ENCODE results near the gene SPATA19.

The SPATA19 gene

DNA sequence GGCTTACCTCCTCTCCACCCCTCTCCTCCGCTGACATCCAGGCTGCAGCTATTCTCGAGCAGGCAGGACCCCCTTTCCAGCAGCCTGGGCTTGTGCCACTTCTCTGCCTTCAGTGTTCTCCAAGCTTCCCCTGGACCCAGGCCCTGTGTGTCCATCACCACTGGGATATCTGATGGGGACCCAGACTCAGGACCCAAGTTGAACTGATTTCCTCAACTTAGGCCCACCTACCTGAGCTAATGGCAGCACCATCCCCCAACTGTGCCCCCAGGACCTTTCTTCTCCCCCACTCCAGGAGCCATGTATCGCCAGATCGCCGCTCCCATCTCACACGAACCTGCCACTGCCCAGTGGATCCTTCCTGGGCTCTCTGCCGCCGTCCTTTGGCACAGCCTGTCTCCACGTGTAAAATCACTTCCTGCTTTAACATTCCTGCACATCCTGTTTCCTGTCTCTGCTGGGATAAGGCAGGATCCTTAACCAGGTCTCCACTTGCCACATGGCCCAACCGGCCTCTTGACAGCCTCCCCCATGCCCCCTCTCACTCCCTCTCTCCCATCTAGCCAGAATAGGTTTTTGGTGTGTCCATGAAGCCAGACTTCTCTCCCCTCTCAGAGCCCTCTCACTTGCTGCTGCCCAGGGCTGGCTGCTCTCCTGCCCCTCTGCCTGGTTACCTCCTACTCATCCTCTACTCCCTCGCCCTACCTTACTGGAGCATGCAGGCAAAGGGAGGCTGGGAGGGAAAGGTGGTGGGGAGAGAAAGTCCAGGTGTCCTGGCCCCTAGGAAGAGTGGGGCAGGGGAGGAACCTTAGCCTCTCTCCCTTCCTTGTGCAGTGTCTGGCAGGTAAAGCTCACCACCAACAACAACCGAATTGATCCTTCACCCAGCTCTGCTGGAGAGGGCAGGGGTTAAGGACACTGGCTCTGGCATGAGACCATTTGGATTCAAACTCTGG is 9.4 kb downstream of the SPATA19 start:
- no peak for DNase-seq

DNA sequence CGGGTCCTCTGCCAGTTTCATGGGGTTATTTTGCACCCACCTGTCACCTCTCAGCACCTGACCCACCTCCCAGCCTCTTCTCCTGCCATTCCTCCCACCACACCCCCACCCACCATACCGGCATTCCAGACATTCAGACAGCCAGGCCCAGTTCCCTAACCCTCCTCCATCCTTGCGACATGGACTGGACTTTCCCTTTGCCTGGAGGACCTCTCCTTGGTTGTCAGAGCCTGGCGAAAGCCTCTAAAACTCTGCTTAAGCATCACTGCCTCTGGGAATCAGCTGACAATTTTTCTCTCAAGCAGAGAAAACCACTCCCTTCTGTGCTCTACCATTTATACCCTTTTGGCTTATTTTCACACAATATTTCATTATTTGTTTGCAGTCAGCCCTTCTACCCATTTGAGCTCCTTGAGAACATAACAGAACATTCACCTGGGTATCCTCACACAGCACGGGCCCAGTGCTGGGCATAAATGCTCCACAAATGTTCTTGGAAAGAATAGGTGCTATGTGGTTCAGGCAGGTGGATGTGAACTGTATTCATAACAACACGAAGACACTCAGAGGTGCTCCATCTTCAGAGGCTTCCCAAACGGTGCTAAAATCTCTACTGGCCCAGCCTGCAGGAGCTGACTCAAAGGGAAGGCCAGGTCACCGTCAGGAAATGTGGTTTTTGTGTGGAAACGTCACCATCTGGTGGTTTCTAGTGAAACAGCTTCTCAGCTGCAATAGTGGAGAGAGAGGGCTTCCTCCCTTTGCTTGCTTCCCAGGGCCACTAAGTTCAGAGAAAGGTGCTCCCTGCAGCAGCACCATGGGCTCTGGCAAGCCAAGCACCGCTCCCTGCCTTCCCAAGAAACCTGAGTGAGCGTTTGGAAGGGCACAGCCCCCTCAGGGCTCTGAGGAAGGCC is 10.4 kb downstream of the SPATA19 start:
- peak; percentile 77 for DNase-seq

DNA sequence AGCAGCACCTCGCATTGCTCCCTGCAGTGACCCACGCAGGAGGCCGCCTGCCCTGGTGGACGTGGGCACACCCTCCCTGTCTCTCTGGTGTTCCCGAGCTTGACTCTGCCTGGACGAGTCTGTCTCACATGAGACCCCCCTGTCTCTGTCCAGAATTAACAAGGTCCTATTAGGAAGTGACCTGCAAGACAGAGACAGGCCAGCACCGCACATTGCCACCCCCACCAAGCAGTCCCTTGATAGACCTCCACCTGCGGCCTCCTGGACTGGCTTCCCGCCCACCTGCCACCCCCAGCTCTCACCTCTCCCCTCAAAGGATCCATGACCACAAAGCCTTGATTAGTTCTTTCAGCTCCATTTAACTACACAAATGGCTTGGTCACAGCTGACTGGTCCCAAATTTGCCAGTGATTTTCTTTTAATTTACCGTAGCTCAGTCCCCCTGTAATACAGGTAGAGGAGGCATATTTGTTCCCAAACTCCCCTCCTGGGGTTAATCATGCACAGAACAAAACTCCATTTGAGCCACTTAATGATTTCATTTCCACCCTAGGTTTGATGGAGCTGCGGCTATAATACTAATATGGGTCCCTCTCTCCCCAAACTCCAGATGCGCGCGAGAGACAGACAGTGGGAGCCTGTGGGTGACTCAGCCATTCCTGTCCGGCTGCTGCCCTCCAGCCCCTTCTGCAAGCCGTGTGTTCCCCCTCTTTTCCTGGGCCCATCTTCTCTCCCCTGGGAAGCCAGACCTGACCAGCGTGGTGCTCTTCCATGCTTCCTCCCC is 11.2 kb downstream of the SPATA19 start:
- DNase-seq, result no peak

DNA sequence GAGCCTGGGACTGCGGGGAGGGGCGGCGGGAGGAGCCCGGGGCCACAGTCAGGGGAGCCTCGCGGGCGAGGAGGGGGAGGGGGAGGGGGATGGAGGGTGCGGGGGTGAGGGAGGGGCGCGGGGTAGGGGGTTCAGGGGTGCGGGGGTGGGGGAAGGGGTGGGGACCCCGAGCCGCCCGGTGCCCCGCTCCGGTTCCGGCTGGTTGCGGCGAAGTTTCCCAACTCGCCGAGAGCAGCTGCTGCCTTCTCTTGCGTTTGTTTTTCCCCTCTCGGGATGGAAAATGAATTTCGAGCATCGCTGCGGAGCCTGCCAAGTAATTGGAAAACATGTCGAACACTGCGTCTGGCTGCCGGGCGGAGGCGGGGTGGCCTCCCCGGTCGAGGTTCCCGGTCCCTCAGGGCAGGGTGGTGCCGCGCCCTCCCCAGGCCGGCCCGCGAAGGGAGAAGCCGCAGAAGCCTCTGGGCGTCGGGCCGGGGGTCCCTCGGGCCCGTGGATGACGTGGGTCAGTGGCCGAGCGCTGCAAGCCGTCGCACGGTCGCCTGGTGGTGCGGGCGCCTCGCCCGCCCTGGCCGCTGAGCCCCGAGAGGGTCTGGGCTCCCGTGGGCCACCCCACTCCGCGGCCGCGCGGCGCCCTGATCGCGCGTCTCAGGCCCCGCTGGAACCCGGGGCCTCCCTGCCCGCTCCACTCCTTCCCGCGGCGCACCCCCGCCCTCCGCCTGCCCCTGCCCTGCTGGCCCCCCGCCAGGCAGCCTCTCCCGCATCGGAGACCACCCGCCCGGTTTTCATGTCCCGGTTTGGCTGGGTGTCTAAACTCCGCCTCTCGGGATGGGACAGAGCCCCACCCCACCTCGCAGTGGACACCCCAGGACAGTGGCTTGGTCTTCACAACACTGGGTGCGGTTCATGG is 12.1 kb downstream of the SPATA19 start:
- peak; percentile 65 for DNase-seq

DNA sequence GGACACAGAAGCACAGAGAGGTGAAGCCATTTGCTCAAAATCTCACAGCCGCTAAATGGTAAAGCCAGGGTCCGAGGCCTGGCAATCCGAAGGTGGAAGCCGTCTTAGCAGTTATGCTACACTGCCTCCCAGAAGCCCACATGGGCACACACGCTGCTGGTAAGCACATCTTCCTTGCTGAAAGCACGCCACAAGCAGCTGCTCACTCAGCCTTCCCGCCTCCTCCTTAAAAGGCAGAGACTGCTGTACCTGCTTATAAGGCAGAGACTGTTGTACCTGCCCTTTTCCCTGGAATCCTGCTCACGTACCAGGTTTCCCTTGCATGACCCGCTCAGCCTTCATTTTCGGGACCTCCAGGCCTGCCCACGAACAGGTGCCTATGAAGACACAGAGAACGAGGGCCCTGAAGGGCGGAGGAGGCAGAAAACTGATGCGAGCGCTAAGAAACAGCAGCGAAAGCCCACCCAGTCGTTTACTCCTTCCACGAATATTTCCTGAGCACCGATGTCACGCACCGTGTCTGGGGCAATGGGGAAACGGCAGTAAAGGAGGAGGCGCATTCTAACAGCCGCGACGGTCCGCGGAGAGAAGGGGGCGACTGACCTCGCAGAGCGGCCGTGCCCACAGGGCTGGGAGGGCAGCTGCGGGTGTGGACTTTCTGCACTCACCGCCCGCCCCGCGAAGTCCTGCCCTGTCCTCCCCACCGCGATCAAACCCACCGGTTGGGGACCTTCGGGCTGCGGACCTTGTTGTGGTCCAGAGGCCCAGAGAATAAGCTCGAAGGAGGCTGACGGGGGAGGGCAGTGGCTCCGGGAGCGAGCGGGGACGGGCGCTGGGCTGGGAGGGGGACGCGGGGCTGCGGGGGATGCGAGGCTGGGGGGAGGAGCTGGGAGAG is 13.0 kb downstream of the SPATA19 start:
- DNase-seq, result no peak

DNA sequence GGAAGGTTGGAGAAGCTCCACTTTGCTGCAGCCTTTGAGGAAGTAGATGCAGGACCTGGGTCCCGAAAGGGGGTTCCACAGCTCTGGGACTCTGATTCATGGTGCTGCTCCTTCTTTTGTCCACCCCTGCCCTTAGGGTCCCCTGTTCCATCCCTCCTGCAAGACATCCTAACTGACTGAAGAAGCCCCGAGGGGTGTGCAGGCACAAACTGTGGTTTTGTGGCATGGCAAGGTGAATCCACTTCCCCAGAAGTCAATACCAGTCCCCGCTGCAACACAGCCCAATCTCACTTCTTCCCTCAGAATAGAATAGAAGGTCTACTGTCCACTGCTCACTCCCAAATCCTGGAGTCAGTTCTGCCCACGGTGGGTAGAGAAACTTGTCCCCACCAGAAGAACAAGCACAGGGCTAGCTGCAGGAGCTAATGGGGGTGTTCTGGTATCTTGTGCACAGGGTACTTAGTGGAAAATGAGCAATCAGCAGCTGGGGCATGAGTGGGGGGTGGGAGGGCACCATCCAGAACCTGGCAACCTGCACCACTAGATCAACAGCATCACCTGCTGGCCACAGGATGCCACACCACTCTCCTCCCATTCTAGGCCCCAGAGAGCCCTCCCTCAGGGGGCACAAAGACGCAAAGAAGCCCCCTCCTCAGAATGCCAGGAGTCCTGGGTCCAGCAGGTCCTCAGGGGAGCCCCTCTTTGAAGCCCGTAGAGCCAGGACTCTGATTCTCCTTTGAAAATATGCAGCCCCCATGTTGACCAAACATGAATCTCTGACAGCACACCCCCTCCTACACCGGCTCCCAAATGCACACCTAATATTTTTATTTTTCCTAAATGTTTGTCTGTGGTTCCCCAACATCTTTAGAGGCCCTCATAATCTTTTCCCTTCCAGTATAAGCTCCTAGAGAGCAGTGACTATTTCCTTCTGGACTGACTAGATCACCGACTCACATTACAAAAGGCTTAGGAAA is 14.1 kb downstream of the SPATA19 start:
- no peak for DNase-seq

DNA sequence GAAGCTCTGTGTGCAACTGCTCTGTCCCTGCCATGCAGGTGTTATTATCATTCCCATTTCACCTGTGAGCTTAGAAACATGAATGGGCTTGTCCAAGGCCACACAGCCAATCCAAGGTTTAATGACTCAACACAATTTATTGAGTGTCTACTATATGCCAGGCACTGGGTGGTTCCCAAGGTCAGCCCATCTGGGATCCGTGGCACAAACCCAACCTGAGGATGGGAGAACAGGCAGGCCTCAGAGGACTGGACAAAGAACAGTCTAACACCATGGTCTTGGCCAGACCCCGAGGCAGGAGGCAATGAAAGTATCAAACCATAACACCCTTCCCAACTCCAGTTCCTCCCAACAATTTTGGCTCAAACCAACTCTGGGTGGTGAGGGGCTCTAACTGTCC is 15.7 kb downstream of the SPATA19 start:
- no peak for DNase-seq

DNA sequence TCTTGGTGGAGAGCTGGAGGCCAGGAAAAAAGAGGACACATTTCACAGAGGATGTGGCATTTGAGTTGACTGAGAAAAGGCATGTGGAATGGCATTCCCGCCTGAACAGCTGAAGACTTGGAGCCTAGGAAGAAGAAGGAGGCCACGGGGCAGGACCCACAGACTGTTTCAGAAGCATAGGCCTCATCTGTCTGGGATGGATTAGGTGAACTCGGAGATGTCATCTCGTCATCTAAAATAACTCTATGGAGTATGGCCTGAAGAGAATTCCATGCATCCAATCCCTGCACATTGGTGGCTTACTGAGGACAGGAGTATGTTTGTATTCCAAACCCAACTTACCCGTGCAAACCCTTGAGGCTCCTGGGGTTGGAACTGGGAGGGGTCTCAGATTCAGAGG is 16.4 kb downstream of the SPATA19 start:
- DNase-seq, result no peak

DNA sequence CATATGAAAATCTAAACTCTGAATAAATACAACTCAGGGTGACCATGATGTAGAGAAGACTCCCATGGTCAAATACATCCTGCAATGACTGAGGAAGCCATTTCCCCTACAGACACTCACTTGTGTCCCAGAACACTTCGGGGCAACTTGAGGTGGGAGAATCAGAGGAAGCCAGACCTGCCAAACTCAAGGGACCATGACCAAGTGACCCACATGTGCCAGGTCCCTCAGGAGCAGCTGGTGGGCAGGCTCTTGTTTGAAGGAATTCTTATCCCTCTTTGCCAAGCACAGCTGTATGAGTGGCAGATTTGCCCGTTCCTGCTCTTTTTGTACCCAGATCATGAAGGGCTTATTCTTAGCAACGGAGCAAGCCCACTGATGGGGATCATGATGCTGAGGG is 17.8 kb downstream of the SPATA19 start:
- DNase-seq, result no peak

DNA sequence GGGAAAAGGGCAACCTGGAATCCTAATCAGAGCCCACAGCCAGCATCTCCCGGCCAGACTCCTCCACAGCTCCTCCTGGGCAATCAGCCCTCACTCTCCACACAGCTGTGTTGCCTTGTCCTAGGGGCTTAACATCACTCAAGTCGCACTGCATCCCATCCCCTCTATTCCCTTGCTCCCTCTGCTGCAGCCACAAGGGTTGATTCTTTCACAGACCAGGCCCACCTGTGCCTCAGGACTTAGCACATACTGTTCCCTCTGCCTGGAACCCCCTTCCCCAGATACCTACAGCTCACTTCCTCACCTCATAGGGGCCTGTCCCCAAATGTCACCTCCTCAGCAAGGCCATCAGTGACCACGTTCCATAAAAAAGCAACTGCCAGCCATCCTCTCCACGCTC is 18.4 kb downstream of the SPATA19 start:
- no peak for DNase-seq

DNA sequence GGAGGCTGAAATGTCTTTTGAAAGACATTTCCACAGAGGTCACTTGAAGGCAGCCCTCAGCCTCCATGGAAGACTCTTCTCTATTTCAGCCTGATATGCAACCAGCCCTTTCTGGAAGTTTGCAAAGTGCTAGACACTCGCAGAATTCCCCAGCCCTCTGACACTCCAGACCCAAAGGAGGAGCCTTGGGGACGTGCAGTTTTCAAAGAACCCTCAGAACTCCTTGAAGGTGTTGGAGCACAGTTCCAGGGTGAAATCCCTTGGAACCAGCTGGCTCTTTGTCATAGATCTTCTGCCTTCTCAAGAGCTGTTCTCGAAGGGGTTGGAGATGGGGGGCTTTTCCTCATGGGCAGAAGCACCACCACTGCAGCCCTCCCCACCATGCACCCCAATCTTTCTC is 19.6 kb downstream of the SPATA19 start:
- DNase-seq, result no peak

DNA sequence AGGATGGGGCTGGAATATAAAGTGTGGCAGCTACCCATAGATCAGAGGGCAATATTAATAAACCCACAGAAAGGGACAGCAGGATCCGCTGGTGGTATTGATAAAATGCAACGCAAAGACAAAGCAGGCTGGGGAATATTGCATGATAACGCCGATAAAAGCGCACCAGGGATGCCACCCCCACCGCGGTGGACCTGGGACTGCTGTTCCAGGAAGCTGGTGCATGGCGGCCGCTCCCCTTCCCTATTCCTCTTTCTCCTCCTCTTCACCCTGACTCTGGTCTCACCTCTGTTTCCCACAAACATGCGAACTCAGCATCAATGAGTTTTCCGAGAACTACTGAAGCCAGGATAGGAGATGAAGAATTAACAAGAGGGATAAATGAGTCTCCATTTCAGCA is 20.2 kb downstream of the SPATA19 start:
- DNase-seq, result no peak

DNA sequence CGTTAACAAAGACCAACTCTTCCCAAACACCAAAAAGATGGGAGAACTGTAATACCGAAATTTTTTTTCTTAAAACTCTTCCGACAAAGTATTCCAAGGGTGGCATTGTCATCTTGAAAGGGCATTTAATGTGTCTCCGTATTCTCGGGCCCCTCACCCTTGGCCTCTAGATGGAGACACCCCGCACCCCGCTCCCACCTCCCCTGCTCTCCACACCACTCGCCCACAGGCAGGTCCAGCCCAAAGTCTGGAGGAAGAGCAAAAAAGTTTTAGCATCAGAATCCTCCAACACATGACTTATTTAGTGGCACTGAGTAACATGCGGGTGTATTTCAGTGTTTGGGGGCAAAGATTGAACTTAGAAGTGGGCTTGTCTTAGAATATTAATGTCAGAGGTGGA is 20.7 kb downstream of the SPATA19 start:
- no peak for DNase-seq

DNA sequence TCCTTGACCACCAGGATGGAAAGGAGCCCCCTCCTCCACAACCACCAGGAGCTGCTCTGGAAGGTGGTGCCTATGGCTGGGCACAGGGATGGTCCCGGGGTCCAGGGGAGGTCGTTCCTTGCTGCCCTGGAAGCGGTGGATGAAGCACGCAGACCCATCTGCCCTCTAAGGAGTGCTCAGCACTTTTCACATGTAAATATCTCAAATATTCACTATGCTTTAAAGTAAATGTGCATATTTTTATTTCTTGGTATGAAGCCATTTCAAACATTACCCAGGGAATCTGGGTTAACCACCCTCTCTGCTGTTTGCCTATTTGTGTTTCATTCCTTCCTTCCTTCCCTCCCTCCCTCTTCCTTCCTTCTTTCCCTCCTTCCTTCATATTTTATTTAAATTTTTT is 21.7 kb downstream of the SPATA19 start:
- no peak for DNase-seq

DNA sequence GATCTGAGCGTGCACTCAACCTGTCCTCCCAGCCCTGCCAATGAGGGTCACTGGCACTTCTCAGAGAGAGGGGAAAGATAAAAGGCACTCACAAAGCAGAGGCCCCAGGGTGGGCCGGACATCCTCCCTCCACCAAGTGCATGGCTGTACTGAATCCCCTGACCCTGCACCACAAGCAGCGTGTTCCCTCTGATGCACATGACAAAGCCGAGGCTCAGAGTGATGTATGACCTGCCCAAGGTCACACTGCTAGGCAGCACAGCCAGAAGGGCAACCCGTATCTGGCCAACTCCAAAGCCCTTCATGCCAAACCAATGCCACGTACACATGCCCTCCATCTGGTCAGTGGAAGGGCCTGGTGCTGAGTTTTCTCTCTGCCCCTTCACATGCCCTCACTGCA is 22.1 kb downstream of the SPATA19 start:
- no peak for DNase-seq

DNA sequence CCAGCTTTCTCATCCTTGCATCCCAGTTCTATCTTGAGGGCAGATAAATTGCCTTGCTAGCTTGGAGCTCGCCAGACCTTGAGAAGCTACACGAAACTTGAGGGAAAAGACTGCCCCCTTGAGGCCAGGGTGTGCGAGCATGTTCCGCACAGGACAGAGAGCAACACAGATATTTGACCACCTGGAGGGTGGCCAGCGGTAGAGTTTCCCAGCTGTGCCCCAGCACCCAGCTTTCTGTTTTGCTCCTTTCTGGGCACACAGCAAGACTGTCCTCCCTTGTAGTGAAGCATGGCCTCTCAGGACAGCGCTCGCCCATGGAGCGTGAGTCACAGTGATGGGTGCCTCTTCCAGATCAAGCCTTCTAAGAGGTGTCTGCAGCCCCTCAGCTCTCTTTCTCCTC is 23.5 kb downstream of the SPATA19 start:
- DNase-seq, result peak; percentile 71

DNA sequence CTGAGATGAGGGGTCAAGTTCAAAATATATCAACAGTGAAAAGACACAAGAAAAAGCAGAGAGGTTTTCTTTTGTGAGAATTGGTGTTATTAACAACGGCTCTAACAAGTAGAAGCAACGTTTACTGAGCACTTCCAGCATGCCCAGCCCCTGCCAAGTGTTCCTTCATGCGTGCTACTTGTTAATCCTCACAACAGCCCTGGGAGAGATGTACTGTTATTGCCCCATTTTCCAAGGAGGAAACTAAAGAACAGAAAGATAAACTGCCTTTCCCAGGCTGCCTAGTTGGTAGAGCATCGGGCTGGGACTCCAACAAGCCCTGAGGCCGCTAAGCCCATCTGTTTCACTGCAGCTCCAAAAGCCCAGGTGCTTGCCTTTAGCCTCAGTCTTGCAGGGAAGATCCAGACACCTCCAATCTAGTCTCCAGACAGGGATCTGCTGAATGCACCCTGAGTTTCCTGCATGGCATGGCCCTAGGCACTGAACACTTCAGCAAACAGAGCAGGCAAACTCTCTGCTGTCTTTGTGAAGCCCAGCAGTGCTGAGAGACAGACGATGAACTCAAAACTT is 25.5 kb downstream of the SPATA19 start:
- DNase-seq, result no peak

DNA sequence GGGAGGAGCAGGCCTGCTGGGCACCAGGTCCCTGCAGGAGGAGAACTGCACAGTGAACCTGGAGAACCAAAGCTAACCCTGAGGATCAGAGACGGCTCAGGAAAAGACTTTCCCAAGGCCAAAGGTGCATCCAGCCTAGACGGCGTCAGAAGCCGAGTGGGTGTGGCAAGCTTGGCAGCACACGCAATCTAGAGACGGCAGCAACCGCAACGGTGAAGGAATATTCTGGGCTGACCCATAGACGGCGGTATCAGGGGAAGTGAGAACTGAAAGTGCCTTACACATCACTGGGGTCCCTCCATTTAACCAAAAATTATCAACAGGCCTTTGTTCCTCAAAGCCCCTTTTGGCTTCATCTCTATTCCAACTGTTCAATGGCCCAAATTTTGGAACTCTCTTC is 26.2 kb downstream of the SPATA19 start:
- no peak for DNase-seq

DNA sequence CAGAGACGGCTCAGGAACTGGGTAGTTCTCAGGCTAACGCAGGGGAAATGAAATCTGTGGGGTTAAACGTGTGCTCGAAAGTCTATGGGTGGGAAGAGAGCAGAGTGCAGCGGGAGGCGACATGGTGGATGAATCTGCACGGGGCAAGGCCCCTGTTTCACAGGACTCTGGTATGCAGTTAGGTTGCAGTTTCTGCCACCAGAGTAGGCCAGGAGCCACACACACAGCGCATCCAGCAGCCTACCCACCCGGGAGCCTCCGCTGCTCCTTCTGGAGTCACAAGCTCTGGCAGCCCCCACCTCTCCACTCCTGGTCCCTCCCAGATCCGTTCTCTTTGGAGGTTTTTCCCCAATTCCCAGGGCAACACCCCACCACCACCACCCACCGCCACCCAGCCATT is 27.0 kb downstream of the SPATA19 start:
- no peak for DNase-seq
